RWPE2 (cell line): ENCODE data around the gene KIAA1958.

Source experiments
- ATAC-seq: fragments of 200-7000 bp; cut with Tn5 transposase; 3 replicates; pipeline ENCODE4 v1.9.1; 2021; ENCODE audit warnings: low read depth
- DNase-seq: peaks from one replicate; pipeline ENCODE4 v3.0.0-alpha.2; 2020; ENCODE audit warnings: low spot score
- H3K27ac ChIP-seq: fragments of 450-650 bp; 2 replicates; pipeline ENCODE4 v1.5.1; 2017; ENCODE audit warnings: mild to moderate bottlenecking; ENCODE audit not compliant: poor library complexity, severe bottlenecking
- H3K27me3 ChIP-seq: fragments of 250-450 bp; sonication (Bioruptor Pico); 2 replicates; pipeline ENCODE4 v1.5.1; 2021; ENCODE audit warnings: mild to moderate bottlenecking, moderate library complexity; ENCODE audit not compliant: insufficient read depth, poor library complexity, severe bottlenecking
- H3K36me3 ChIP-seq: fragments of 250-450 bp; sonication (Bioruptor Pico); 2 replicates; pipeline ENCODE4 v1.5.1; 2020; ENCODE audit warnings: low read depth, mild to moderate bottlenecking, moderate library complexity
- H3K4me1 ChIP-seq: fragments of 250-450 bp; sonication (Bioruptor Pico); 2 replicates; pipeline ENCODE4 v1.5.1; 2021; ENCODE audit warnings: mild to moderate bottlenecking, moderate library complexity; ENCODE audit not compliant: insufficient read depth, poor library complexity, severe bottlenecking
- H3K4me3 ChIP-seq: fragments of 250-450 bp; sonication (Bioruptor Pico); 2 replicates; pipeline ENCODE4 v1.5.1; 2021; ENCODE audit warnings: mild to moderate bottlenecking, moderate library complexity; ENCODE audit not compliant: severe bottlenecking
- H3K9me3 ChIP-seq: fragments of 250-450 bp; sonication (Bioruptor Pico); 2 replicates; pipeline ENCODE4 v1.5.1; 2021; ENCODE audit warnings: mild to moderate bottlenecking, moderate library complexity; ENCODE audit not compliant: severe bottlenecking
- CTCF ChIP-seq: fragments of 450-650 bp; IDR thresholded peaks from one replicate; pipeline ENCODE4 v1.5.1; 2017; ENCODE audit warnings: mild to moderate bottlenecking, moderate library complexity; ENCODE audit not compliant: poor library complexity, severe bottlenecking

The KIAA1958 gene

GRCh38 chr9:112496074-112496722 lies 9.6 kb downstream of the KIAA1958 start:
- Histone ChIP-seq H3K9me3 (peaks cover 14% of the 10 kb centered on the region), H3K4me3 (no peak overlapping the region), H3K36me3 (peaks cover 13% of the 10 kb centered on the region; the same call in 1 of the 2 replicates), H3K27me3 (no peaks in the 10 kb centered on the region), H3K4me1 (no peaks in the 10 kb centered on the region), H3K27ac (no peak overlapping the region)
- no peak for TF ChIP-seq CTCF
- ATAC-seq (no peak), DNase-seq (no peak)

- Histone ChIP-seq H3K9me3 (no peaks in the 10 kb centered on the region), H3K27me3 (no peaks in the 10 kb centered on the region), H3K36me3 (no peaks in the 10 kb centered on the region), H3K27ac (no peak overlapping the region), H3K4me1 (peaks cover 5% of the 10 kb centered on the region), H3K4me3 (no peak overlapping the region)
- no peak for TF ChIP-seq CTCF
- ATAC-seq, result no peak
- DNase-seq, result no peak
Observed at GRCh38 chr9:112500842-112501241, 14.2 kb downstream of the KIAA1958 start.

- no peaks in the 10 kb centered on the region for H3K27me3 ChIP-seq
- H3K4me3 ChIP-seq, result no peak overlapping the region
- H3K9me3 ChIP-seq, result no peaks in the 10 kb centered on the region
- no peak for TF ChIP-seq CTCF
- H3K4me1 ChIP-seq, result peaks cover 5% of the 10 kb centered on the region
- ATAC-seq, result no peak
- no peak overlapping the region for H3K27ac ChIP-seq
- DNase-seq, result no peak
- H3K36me3 ChIP-seq, result no peaks in the 10 kb centered on the region
Observed at GRCh38 chr9:112501287-112501686, 14.7 kb downstream of the KIAA1958 start.

- Histone ChIP-seq H3K27ac (no peak overlapping the region), H3K27me3 (no peaks in the 10 kb centered on the region), H3K4me1 (peaks cover 5% of the 10 kb centered on the region), H3K9me3 (no peaks in the 10 kb centered on the region), H3K36me3 (no peaks in the 10 kb centered on the region), H3K4me3 (no peak overlapping the region)
- DNase-seq (no peak), ATAC-seq (no peak)
- no peak for TF ChIP-seq CTCF
Observed at GRCh38 chr9:112502175-112502946, 15.7 kb downstream of the KIAA1958 start.

- H3K27ac ChIP-seq, result no peak overlapping the region
- H3K4me1 ChIP-seq, result peaks cover 5% of the 10 kb centered on the region
- DNase-seq (no peak), ATAC-seq (no peak)
- no peak overlapping the region for H3K4me3 ChIP-seq
- no peaks in the 10 kb centered on the region for H3K36me3 ChIP-seq
- no peak for TF ChIP-seq CTCF
- no peaks in the 10 kb centered on the region for H3K27me3 ChIP-seq
- no peaks in the 10 kb centered on the region for H3K9me3 ChIP-seq
Observed at GRCh38 chr9:112503170-112503569, 16.5 kb downstream of the KIAA1958 start.
